ENCODE results near the gene CEPT1.
A peak's percentile ranks its signal among the peaks of the same experiment; 100 is the strongest.
"Not testable (repeated sequence)": the region's sequence is repeated elsewhere in the genome, so short reads cannot be mapped to it uniquely, and the experiment has no call there.

Gene CEPT1

DNA sequence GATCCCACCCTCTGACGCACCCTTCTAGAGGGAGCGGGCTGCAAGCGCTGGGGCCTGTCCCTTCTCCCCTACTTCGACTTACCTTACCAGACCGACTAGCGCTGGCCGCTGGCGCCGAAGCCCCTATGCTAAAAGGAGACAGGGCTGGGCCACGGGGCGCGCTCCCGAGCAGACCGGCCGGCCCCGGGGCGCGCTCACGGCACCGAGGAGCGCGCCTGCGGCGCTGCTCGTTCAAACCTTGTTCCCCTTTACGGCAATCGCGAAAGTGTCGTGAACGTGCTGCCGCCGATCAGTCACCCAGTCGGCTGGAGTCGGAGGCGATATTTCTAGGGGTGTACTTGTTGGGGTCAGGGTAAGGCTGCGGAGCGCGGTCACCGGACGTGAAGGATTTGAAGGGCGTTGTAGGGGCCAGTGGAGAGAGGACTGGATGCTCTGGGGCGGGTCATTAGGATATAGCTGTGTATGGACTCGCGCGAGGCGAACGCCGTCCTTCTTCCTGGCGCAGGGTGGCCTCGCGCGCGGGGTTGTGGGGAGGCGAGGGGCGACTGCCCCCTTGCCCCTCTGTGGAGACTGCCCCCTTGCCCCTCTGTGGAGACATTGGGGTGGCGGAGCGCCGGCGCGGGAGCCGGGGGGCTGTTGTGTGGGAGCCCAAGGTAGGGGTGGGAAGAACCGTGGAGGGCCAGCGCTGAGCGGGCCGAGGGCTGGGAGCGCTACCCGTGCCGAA, at the start of gene CEPT1, which contains the start of gene DRAM2:
Gene CEPT1, plus strand, starts transcription at position 268 of the 724 bp plus-strand sequence. CDS start 7,492 bp downstream, outside the sequence.
Gene DRAM2, minus strand, starts transcription at position 138 of the 724 bp plus-strand sequence. CDS start 8,539 bp downstream, outside the sequence.
- DNase-seq, result peak; percentile 93

DNA sequence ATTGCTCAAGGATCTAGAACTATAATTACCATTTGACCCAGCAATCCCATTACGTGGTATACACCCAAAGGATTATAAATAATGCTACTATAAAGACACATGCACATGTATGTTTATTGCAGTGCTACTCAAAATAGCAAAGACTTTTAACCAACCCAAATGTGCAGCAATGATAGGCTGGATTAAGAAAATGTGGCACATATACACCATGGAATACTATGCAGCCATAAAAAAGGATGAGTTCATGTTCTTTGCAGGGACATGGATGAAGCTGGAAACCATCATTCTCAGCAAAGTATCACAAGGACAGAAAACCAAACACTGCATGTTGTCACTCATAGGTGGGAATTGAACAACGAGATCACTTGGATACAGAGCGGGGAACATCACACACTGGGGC, 44.6 kb upstream of the CEPT1 start:
- not testable (repeated sequence) for DNase-seq

DNA sequence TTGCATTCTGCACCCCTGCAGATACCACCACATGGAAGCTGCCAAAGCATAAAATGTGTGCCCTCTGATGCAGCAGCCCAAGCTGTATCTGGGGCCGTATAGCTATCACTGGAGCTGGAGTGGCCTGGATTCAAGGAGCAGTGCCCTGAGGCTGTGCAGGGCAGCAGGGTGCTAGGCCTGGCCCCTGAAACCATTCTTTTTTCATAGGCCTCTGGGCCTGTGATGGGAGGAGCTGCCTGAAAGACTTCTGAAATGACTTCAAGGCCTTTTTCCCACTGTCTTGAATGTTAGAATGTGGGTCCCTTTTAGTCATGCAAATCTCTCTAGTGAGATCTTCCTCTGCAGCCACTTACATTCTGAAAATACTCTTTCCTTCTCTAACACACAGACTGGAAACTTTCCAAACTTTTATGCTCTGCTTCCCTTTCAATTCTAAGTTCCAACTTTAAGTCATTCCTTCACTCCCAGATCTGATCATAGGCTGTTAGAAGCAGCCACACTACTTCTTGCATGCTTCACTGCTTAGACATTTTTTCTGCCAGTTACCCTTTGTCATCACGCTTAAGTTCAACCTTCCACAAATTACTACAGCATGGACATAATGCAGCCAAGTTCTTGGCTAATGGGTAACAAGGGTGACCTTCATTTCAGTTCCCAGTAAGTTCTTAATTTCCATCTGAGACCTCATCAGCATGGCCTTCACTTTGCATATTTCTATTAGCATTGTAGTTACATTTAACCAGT, 42.5 kb upstream of the CEPT1 start:
- no peak for DNase-seq

DNA sequence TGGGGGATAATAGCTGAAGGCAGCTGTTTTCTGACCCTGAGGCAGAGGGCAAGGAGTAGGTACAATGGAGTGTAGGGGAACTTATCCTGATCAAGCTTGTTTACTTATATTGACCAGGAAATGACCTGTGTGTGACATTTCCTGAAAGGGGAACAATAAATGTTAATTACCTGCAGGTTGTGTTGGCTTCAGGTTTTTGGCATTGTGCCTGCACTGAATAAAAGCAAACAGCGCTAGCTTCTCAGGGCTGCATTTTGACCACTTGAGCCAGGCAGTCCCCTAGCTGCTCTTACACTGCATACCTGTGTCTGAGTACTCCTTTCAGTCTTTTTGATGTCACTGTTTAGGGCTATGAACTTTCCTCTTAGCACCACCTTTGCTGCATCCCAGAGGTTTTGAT, 40.7 kb upstream of the CEPT1 start:
- DNase-seq, result peak; percentile 58

DNA sequence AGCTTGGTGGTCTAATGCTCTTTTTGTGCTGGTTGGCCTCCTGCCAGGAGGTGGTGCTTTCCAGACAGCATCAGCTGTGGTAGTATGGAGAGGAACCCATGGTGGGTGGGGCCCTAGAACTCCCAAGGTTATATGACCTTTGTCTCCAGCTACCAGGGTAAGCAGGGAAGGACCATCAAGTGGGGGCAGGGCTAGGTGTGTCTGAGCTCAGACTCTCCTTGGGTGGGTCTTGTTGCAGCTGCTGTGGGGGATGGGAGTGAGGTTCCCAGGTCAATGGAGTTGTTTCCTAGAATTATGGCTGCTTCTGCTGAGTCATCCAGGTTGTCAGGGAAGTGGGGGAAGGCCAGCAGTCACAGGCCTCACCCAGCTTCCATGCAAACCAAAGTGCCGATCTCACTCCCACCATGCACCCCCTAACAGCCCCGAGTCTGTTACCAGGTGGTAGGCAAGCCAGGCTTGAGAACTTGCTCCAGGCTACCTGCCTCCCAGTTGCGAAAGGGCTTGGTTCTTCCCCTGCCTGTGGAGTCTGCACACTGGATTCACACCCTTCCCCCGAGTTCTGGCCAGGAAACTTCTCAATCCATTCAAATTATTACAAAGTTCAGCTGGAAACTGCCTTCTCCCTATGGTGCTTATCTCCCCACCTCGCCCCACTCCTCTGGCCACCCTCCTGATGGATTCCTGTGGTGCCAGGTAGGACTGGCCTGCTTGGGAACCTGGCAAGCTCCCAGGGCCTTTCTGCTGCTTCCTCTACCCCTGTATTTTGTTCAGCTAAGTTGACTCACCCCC, 38.0 kb upstream of the CEPT1 start:
- DNase-seq, result no peak

GRCh38 chr1:111104981-111105380, 35.0 kb upstream of the CEPT1 start:
- DNase-seq, result no peak

GRCh38 chr1:111110197-111110899, 29.7 kb upstream of the CEPT1 start:
- no peak for DNase-seq

- no peak for DNase-seq
These were observed 23.5 kb upstream of the CEPT1 start for GRCh38 chr1:111116496-111116895.

GRCh38 chr1:111126354-111126753, 13.7 kb upstream of the CEPT1 start:
- DNase-seq, result no peak

DNA sequence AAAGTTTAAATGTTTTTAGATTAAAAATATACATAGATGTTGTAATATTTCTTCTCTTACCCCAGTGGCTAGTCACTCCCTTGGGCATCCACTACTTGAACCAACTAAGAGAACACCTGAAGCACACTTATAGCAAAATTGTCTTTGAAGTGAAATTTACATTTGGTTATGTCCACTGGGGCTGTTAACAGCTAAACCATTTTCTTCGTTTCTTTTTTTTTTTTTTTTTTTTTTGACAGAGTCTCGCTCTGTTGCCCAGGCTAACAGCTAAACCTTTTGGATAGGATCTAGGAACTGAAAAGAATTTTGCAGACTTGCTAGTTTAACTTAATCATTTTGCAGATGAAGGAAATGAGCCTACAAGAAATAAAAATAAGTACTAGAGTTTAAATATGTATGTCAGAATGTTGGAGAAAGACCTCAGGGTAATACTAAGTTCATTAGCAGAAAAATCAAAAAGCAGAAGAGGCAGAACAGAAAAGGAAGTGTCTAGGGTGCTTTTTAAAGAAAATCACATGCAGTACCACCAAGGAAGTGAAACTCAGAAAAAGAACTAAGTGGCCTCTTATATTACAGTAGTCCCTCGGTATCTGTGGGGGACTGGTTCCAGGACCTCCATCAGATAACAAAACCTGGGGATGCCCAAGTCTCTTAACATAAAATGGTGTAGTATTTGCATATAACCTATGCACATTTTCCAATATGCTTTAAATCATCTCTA, 11.9 kb upstream of the CEPT1 start:
- DNase-seq, result peak; percentile 8

DNA sequence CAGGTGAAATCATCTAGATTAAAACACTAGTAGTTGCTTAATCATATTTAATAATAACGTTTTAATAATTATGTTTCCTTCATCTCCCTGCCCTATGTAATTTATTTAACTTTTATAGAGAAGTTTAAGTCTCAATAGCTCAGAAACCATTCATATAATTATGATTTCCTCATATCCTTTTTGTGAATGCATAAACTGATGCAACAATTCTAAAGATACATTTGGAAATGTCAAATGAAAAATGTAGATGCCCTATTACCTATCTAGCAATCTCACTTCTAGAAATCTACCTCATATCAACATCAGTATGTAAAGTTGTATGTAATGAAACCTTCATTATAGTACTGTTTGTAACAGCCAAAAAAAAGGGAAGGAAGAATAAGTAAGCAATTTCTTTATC, 10.6 kb upstream of the CEPT1 start:
- no peak for DNase-seq

DNA sequence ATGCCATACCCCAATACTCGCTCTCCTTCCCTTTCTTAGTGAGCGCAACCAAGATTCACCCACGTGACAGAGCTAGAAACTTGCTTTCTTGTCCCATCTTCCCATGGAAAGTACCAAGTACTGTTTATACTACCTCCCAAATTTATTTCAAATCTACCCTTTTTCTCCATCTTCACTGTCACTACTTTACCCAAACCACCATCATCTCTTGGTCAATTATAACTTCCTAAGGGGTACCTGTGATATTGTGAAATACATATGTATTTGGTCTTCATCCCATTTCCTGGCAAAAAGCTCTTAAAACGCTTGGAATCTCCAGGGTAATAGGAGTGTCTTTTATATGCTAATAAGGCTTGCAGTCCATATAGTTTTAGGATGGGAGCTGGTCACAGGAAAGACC, 8.3 kb upstream of the CEPT1 start:
- no peak for DNase-seq

DNA sequence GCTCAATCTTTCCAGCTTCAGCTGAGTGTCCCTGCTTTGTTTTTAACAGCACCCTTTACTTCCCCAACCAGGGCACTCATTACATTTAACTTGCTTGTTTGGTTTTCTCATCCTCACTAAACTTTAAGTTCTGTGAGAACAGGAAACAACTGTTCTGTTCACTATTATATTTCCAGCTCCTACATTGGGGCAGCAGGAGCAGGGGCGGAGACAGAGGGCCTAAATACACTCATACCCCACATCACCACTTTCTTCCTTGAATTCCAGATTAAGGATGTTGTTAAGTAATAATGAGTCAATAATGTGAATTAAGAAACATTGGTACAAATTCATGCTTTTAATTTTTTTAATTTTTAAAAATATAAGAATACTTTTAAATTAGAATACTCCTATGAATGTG, 6.2 kb upstream of the CEPT1 start:
- DNase-seq, result no peak

GRCh38 chr1:111139324-111139955, 583 bp upstream of the CEPT1 start:
- peak; percentile 45 for DNase-seq

GRCh38 chr1:111140680-111140967, 601 bp downstream of the CEPT1 start:
- peak; percentile 37 for DNase-seq

GRCh38 chr1:111141245-111142220, 1.5 kb downstream of the CEPT1 start:
- DNase-seq, result no peak

DNA sequence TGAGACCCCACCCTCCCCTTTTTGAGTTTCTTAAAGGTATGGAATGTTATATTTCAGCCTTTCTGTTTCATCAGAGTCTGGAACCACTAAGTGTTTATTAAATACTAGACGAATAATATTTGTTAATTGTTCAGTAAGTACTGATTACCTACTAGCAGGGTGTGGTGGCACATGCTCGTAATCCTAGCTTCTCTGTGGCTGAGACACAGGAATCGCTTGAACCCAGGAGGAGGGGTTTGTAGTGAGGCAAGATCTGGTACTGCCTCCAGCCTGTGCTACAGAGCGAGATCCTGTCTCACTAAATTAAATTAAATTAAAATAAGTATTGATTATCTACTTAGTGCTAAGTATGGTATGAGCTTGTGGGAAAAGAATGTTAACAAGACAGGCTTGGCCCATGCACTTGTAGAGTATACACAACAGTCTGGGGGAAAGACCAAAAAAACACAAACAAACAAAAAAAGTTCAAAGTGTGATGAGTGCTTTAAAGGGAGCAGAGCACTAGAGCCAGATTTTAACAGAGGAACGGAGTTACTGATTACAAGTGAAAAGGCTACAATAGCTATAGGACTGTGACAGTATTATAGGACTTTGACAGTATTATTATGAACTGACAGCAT, 2.4 kb downstream of the CEPT1 start:
- DNase-seq, result no peak

DNA sequence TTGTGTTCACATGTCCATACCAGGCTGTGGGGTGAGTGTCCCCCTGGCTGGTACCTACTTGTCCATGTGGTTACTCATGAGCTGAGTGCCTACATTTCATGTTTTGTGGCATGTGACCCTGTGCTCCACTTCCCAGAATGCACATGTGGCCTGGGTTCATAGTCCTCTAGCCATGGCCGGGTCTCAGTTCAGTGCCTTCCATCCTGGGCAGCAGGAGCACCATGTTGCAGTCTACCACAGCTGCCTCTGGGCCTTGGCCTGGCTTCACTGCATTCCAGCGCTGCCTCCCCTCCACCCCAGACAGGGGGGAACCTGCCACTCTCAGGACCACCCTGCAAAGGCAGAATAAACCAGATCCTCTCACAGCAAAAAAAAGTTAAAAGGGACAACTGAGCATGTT, 5.5 kb downstream of the CEPT1 start:
- DNase-seq, result no peak

GRCh38 chr1:111145963-111146768, 6.1 kb downstream of the CEPT1 start:
- DNase-seq, result no peak
